Activated CD4-positive, alpha-beta memory T cell treated with anti-CD3 and anti-CD28 coated beads for 36 hours (primary cell): ENCODE results near the gene DDIT3. TPM values are rescaled to one million over a fixed set of nuclear protein-coding genes. Genes with fewer than 3 reads are reported as not detected.

Experiments
- CTCF ChIA-PET: fragments of 350-600 bp; sonication (Branson Sonifier 250); formaldehyde crosslinking; loops from one replicate; lab custom pipeline; 2021; ENCODE audit warnings: antibody characterized with exemption, inconsistent platforms; lab: Charles Lee
- POLR2A ChIA-PET: fragments of 350-600 bp; sonication (Branson Sonifier 250); formaldehyde crosslinking; loops from one replicate; lab custom pipeline; 2021; ENCODE audit warnings: antibody characterized with exemption; lab: Charles Lee
- DNase-seq: peaks from one replicate; pipeline ENCODE4 v3.0.0-alpha.2; 2020
- H3K27ac Mint-ChIP-seq: one replicate; pipeline ENCODE4 v1.8.0; 2021; ENCODE audit warnings: mixed read lengths
- H3K27me3 Mint-ChIP-seq: one replicate; pipeline ENCODE4 v1.8.0; 2021; ENCODE audit warnings: mixed read lengths
- H3K36me3 Mint-ChIP-seq: one replicate; pipeline ENCODE4 v1.8.0; 2021; ENCODE audit warnings: mixed read lengths
- H3K4me1 Mint-ChIP-seq: one replicate; pipeline ENCODE4 v1.8.0; 2021; ENCODE audit warnings: low read depth, mixed read lengths
- H3K4me3 Mint-ChIP-seq: one replicate; pipeline ENCODE4 v1.8.0; 2021; ENCODE audit warnings: mild to moderate bottlenecking, mixed read lengths
- H3K9me3 Mint-ChIP-seq: one replicate; pipeline ENCODE4 v1.8.0; 2021; ENCODE audit warnings: mixed read lengths
- intact Hi-C: fragments of 100-400 bp; cut with micrococcal nuclease; formaldehyde crosslinking; loops from one replicate; pipeline ENCODE4 v1.15.1; 2023
- total RNA-seq, 2 experiments: library from RNA; stranded (reverse); gene quantifications; one replicate each; pipeline ENCODE4 v1.2.3, GENCODE V29; 2021

The DDIT3 gene
- total RNA-seq, 2 experiments from 2014 or later: 24.1 to 25.2 TPM

- H3K27me3 Mint-ChIP-seq: peaks cover 5% of the 10 kb centered on the region
- peaks cover 13% of the 10 kb centered on the region for H3K36me3 Mint-ChIP-seq
- intact Hi-C loops: loop anchor here (1.0 to 5.0 kb wide), 6 partner anchors 24 to 196 kb away; partner anchors contain the start of genes ARHGAP9, MBD6 and PIP4K2C
- H3K9me3 Mint-ChIP-seq: no peaks in the 10 kb centered on the region
- H3K4me1 Mint-ChIP-seq: peaks cover 49% of the 10 kb centered on the region
- DNase-seq: peak; percentile 98
- H3K4me3 Mint-ChIP-seq: peak within 1 kb of the TSS; percentile 97
- ChIA-PET CTCF (interaction anchor here (1.0 to 2.2 kb wide), 7 partner anchors 8 to 87 kb away, joined by 3 to 10 read pairs (median 4); partner anchors contain the start of gene GLI1), POLR2A (interaction anchor here (0.6 to 1.8 kb wide), 7 partner anchors 11 to 45 kb away, joined by 3 to 8 read pairs (median 5); partner anchors contain the start of genes DDIT3 and MBD6)
- peak within 1 kb of the TSS; percentile 87 for H3K27ac Mint-ChIP-seq
Observed at GRCh38 chr12:57546438-57547287, 26.3 kb upstream of the DDIT3 start, which contains the start of gene DCTN2. Gene DCTN2 (minus strand): TSS chr12:57547192. CDS start chr12:57547063, 129 bp downstream.

GRCh38 chr12:57545809-57546437 is 25.6 kb upstream of the DDIT3 start:
- Mint-ChIP-seq H3K36me3 (peaks cover 17% of the 10 kb centered on the region), H3K9me3 (no peaks in the 10 kb centered on the region), H3K4me1 (peaks cover 49% of the 10 kb centered on the region), H3K27ac (peak overlapping the region; percentile 87), H3K27me3 (peaks cover 5% of the 10 kb centered on the region), H3K4me3 (peak overlapping the region; percentile 97)
- ChIA-PET POLR2A (interaction anchor here (1.2 to 1.8 kb wide), 4 partner anchors 10 to 26 kb away, joined by 4 to 8 read pairs (median 6); partner anchors contain the start of genes DDIT3 and MBD6), CTCF (interaction anchor here (1.2 to 2.2 kb wide), 5 partner anchors 9 to 46 kb away, joined by 3 to 10 read pairs (median 6); no protein-coding TSS in a partner anchor)
- intact Hi-C loops: loop anchor here (2.0 to 5.0 kb wide), 5 partner anchors 45 to 196 kb away; partner anchors contain the start of genes ARHGAP9 and PIP4K2C
- peak; percentile 40 for DNase-seq

DNA sequence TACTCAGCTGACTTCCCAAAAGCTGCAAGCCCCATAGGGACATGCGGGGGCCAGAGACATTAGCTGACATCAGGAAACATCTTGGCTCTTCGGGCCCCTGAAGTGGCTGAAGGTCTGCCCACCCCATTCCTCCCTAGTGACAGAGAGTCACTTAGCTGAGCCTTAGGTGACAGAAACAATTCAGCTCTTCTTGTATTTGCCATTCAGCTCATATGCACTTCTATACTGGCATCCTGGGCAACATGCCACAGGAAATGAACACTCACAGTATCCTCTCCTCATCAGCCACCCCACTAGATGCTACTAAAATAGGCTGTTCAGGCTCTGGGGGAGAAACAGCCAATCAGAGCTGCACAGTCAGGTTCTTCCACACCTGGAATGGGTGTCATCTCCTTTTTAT is 23.3 kb upstream of the DDIT3 start:
- H3K27me3 Mint-ChIP-seq: peaks cover under 1% of the 10 kb centered on the region
- ChIA-PET POLR2A (interaction anchor here (1.6 kb wide), 1 partner anchor 19 kb away, joined by 5 read pairs; no protein-coding TSS in a partner anchor), CTCF (interaction anchor here (1.1 kb wide), 1 partner anchor 40 kb away, joined by 10 read pairs; no protein-coding TSS in a partner anchor)
- no peaks in the 10 kb centered on the region for H3K9me3 Mint-ChIP-seq
- intact Hi-C loops: no loop called here
- peaks cover 33% of the 10 kb centered on the region for H3K4me1 Mint-ChIP-seq
- H3K36me3 Mint-ChIP-seq: peaks cover 22% of the 10 kb centered on the region
- DNase-seq: no peak
- no peak overlapping the region for H3K27ac Mint-ChIP-seq
- no peak overlapping the region for H3K4me3 Mint-ChIP-seq

- CTCF ChIA-PET: interaction anchor here (2.0 kb wide), 1 partner anchor 42 kb away, joined by 8 read pairs; no protein-coding TSS in a partner anchor
Observed at GRCh38 chr12:57541717-57542116, 21.4 kb upstream of the DDIT3 start.

DNA sequence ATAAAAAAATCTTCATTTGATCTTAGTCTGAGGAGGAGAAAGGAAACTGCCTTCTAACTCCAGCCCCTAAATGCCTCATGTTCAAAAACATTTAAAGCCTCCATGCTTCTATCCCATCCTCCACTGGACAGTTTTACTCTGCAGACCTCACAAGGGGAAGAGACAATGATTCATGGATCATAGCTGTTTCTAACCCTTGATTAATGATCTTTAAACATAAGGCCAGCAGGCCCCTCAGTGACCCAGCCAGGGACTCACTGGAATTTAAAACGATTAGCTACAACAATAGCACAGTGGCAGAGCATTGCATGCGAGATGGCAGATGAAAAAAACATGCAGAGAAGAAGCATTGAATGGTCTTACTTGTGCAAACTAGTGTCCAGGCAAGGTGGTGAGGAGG is 20.7 kb upstream of the DDIT3 start:
- Mint-ChIP-seq H3K36me3 (peaks cover 17% of the 10 kb centered on the region), H3K4me1 (peaks cover 23% of the 10 kb centered on the region), H3K27me3 (no peaks in the 10 kb centered on the region), H3K27ac (no peak overlapping the region), H3K9me3 (no peaks in the 10 kb centered on the region), H3K4me3 (no peak overlapping the region)
- intact Hi-C loops: no loop called here
- CTCF ChIA-PET: interaction anchor here (2.0 kb wide), 1 partner anchor 42 kb away, joined by 8 read pairs; no protein-coding TSS in a partner anchor
- no peak for DNase-seq
- POLR2A ChIA-PET: no interaction called here

More at GRCh38 chr12:57541717-57542116, 21.4 kb upstream of the DDIT3 start:
- intact Hi-C loops: no loop called here
- peaks cover 22% of the 10 kb centered on the region for H3K36me3 Mint-ChIP-seq
- POLR2A ChIA-PET: no interaction called here
- no peak for DNase-seq
- no peaks in the 10 kb centered on the region for H3K27me3 Mint-ChIP-seq
- no peak overlapping the region for H3K4me3 Mint-ChIP-seq
- H3K4me1 Mint-ChIP-seq: peaks cover 25% of the 10 kb centered on the region
- no peak overlapping the region for H3K27ac Mint-ChIP-seq
- H3K9me3 Mint-ChIP-seq: no peaks in the 10 kb centered on the region

- peaks cover 9% of the 10 kb centered on the region for H3K4me1 Mint-ChIP-seq
- no peaks in the 10 kb centered on the region for H3K9me3 Mint-ChIP-seq
- no peak overlapping the region for H3K27ac Mint-ChIP-seq
- intact Hi-C loops: no loop called here
- ChIA-PET CTCF (interaction anchor here (0.8 to 1.2 kb wide), 2 partner anchors 44 to 476 kb away, joined by 3 to 5 read pairs; no protein-coding TSS in a partner anchor), POLR2A (interaction anchor here (1.2 kb wide), 1 partner anchor 16 kb away, joined by 6 read pairs; no protein-coding TSS in a partner anchor)
- DNase-seq: no peak
- no peaks in the 10 kb centered on the region for H3K27me3 Mint-ChIP-seq
- no peak overlapping the region for H3K4me3 Mint-ChIP-seq
- peaks cover 15% of the 10 kb centered on the region for H3K36me3 Mint-ChIP-seq
Observed at GRCh38 chr12:57539134-57539768, 18.9 kb upstream of the DDIT3 start.

GRCh38 chr12:57536597-57536942 is 16.3 kb upstream of the DDIT3 start:
- Mint-ChIP-seq H3K27ac (no peak overlapping the region), H3K4me1 (no peaks in the 10 kb centered on the region), H3K9me3 (no peaks in the 10 kb centered on the region), H3K36me3 (peaks cover 34% of the 10 kb centered on the region), H3K27me3 (no peaks in the 10 kb centered on the region), H3K4me3 (no peak overlapping the region)
- intact Hi-C loops: no loop called here
- no peak for DNase-seq
- ChIA-PET CTCF (interaction anchor here (1.1 kb wide), 1 partner anchor 89 kb away, joined by 3 read pairs; no protein-coding TSS in a partner anchor), POLR2A (interaction anchor here (1.5 kb wide), 2 partner anchors 10 kb away, joined by 3 to 6 read pairs; partner anchors contain the start of gene DCTN2)

- intact Hi-C loops: no loop called here
- ChIA-PET CTCF (no interaction called here), POLR2A (interaction anchor here (1.5 kb wide), 2 partner anchors 9 to 11 kb away, joined by 3 to 6 read pairs; partner anchors contain the start of gene DCTN2)
- peaks cover 31% of the 10 kb centered on the region for H3K36me3 Mint-ChIP-seq
- no peaks in the 10 kb centered on the region for H3K4me1 Mint-ChIP-seq
- no peaks in the 10 kb centered on the region for H3K9me3 Mint-ChIP-seq
- H3K27me3 Mint-ChIP-seq: no peaks in the 10 kb centered on the region
- DNase-seq: no peak
- no peak overlapping the region for H3K27ac Mint-ChIP-seq
- no peak overlapping the region for H3K4me3 Mint-ChIP-seq
Observed at GRCh38 chr12:57535764-57536596, 15.7 kb upstream of the DDIT3 start.

DNA sequence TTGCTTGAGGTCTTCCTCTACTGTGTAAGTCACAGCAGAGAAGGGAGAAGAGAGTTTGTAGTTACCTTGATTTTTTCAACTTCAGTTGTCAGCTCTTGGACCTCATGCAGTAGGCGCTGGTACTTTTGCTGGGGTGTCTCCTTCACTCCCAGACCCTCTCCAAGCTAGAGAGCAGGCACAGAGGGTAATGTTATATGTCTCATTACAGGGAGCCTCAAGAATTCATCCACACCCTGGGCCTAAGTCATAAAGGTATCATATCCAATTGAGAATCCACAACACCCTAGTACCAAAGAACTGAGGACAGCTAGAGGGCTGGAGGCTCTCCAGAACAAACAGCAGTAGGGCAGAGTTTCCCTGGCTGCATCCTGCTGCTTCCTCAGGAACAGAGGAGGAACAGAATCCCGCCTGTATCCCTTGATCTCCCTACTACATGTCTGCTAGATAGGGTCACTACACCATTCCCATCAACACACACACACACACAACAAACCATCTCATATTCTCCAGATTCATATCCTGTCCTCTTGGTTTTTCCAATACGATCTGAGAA is 14.8 kb upstream of the DDIT3 start:
- H3K27me3 Mint-ChIP-seq: no peaks in the 10 kb centered on the region
- peaks cover 29% of the 10 kb centered on the region for H3K36me3 Mint-ChIP-seq
- DNase-seq: no peak
- no peak overlapping the region for H3K4me3 Mint-ChIP-seq
- no peaks in the 10 kb centered on the region for H3K4me1 Mint-ChIP-seq
- intact Hi-C loops: no loop called here
- H3K27ac Mint-ChIP-seq: no peak overlapping the region
- POLR2A ChIA-PET: interaction anchor here (1.5 kb wide), 1 partner anchor 12 kb away, joined by 6 read pairs; the partner anchor contains the start of gene DCTN2
- CTCF ChIA-PET: interaction anchor here (1.0 kb wide), 1 partner anchor 98 kb away, joined by 3 read pairs; the partner anchor contains the start of gene B4GALNT1
- no peaks in the 10 kb centered on the region for H3K9me3 Mint-ChIP-seq

DNA sequence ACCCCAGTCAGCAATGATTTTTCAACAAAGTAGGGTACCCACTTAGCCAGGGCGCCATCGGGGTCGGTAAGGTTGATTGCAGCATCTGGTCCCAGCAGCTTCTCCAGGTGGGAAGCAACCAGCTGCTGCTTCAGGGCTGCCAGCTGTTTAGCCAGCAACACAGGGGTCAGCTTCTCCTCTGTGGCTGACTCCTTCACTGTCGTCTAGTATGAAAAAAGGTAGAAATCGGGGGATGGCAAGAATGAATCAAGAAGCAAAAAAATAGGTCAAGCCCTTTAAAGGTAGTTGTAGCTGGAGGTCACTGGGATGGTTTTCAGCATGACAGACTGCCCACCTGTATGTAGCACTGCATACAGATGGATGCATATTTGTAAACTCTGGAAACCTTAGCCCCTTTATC is 13.9 kb upstream of the DDIT3 start:
- no peak overlapping the region for H3K4me3 Mint-ChIP-seq
- intact Hi-C loops: no loop called here
- no peak overlapping the region for H3K27ac Mint-ChIP-seq
- no peaks in the 10 kb centered on the region for H3K9me3 Mint-ChIP-seq
- H3K27me3 Mint-ChIP-seq: no peaks in the 10 kb centered on the region
- POLR2A ChIA-PET: interaction anchor here (1.0 kb wide), 1 partner anchor 13 kb away, joined by 3 read pairs; the partner anchor contains the start of gene DCTN2
- H3K4me1 Mint-ChIP-seq: no peaks in the 10 kb centered on the region
- H3K36me3 Mint-ChIP-seq: peaks cover 34% of the 10 kb centered on the region
- DNase-seq: no peak
- CTCF ChIA-PET: interaction anchor here (1.0 kb wide), 1 partner anchor 99 kb away, joined by 3 read pairs; the partner anchor contains the start of gene B4GALNT1
